Colonic mucosa (tissue), 4 donors: Measurements from ENCODE around the gene GPATCH1. TPM values are rescaled to one million over a fixed set of nuclear protein-coding genes. Genes with fewer than 3 reads are reported as not detected.
A peak's percentile ranks its signal among the peaks of the same experiment; 100 is the strongest.
"Not testable (repeated sequence)": the region's sequence is repeated elsewhere in the genome, so short reads cannot be mapped to it uniquely, and the experiment has no call there.

Experiments
- DNase-seq: peaks from one replicate; pipeline ENCODE4 v3.0.0-alpha.2; 2020
- H3K27ac ChIP-seq: fragments of 200-600 bp; one replicate; pipeline ENCODE4 v1.8.0; 2021
- H3K27me3 ChIP-seq: fragments of 200-600 bp; one replicate; pipeline ENCODE4 v1.8.0; 2021
- H3K36me3 ChIP-seq: fragments of 200-600 bp; one replicate; pipeline ENCODE4 v1.8.0; 2021
- H3K4me1 ChIP-seq: fragments of 200-600 bp; one replicate; pipeline ENCODE4 v1.8.0; 2021; ENCODE audit warnings: mild to moderate bottlenecking
- H3K4me3 ChIP-seq: fragments of 200-600 bp; one replicate; pipeline ENCODE4 v1.8.0; 2021
- H3K9ac ChIP-seq, 2 donors: one replicate each; pipeline ENCODE4 v1.7.0; 2013; ENCODE audit warnings: control low read depth in 2 of 2, low read depth in 2 of 2, low read length in 2 of 2
- H3K9me3 ChIP-seq: fragments of 200-600 bp; one replicate; pipeline ENCODE4 v1.8.0; 2021
- CTCF ChIP-seq: fragments of 200-600 bp; IDR thresholded peaks from one replicate; pipeline ENCODE4 v1.8.0; 2022; ENCODE audit warnings: antibody characterized with exemption, mild to moderate bottlenecking
- intact Hi-C: fragments of 100-400 bp; cut with DNase I; formaldehyde crosslinking; loops from one replicate; pipeline ENCODE4 v1.14.1; 2022
- total RNA-seq, 2 donors: library from RNA; stranded (reverse); fragmentation: NEBNext Ultra II Directional in 1 of 2; extraction: Animal tissue kit (Norgen Biotek cat#: 25700) in 1 of 2; gene quantifications; one replicate each; pipeline ENCODE4 v1.2.1, GENCODE V29; 2021
- donor health status: healthy.
- donor health status: DM: no; HTN: no; CAD: no.
- donor health status: DM: no; HTN: no; CAD: no.

Gene GPATCH1
- total RNA-seq, 2 donors from 2014 or later = 10.0 to 10.9 TPM

- no peak overlapping the region for H3K27ac ChIP-seq
- H3K9me3 ChIP-seq = no peaks in the 10 kb centered on the region
- H3K36me3 ChIP-seq = no peaks in the 10 kb centered on the region
- H3K4me3 ChIP-seq = no peak overlapping the region
- H3K4me1 ChIP-seq = no peaks in the 10 kb centered on the region
- no peak for TF ChIP-seq CTCF
- intact Hi-C loops = no loop called here
- DNase-seq = no peak
- H3K9ac ChIP-seq = no peak overlapping the region
- no peaks in the 10 kb centered on the region for H3K27me3 ChIP-seq
Measured at GRCh38 chr19:33163481-33163880, 82.5 kb downstream of the GPATCH1 start.

- H3K9ac ChIP-seq, H3K27ac ChIP-seq, H3K4me3 ChIP-seq, H3K9me3 ChIP-seq, H3K36me3 ChIP-seq, H3K27me3 ChIP-seq, intact Hi-C loops, H3K4me1 ChIP-seq, DNase-seq: not testable (repeated sequence)
Measured at GRCh38 chr19:33166037-33166436, 85.1 kb downstream of the GPATCH1 start.

- Histone ChIP-seq H3K27ac (no peak overlapping the region), H3K4me1 (no peaks in the 10 kb centered on the region), H3K9me3 (no peaks in the 10 kb centered on the region), H3K4me3 (no peak overlapping the region), H3K36me3 (no peaks in the 10 kb centered on the region), H3K27me3 (no peaks in the 10 kb centered on the region), H3K9ac (no peak overlapping the region)
- DNase-seq = no peak
- intact Hi-C loops = no loop called here
- no peak for TF ChIP-seq CTCF
Measured at GRCh38 chr19:33167438-33167837, 86.5 kb downstream of the GPATCH1 start.

GRCh38 chr19:33168528-33168927, 87.5 kb downstream of the GPATCH1 start:
- H3K27ac ChIP-seq = no peak overlapping the region
- H3K36me3 ChIP-seq = no peaks in the 10 kb centered on the region
- no peaks in the 10 kb centered on the region for H3K27me3 ChIP-seq
- H3K9ac ChIP-seq = no peak overlapping the region
- no peaks in the 10 kb centered on the region for H3K9me3 ChIP-seq
- no peaks in the 10 kb centered on the region for H3K4me1 ChIP-seq
- no peak for TF ChIP-seq CTCF
- no peak for DNase-seq
- no peak overlapping the region for H3K4me3 ChIP-seq
- intact Hi-C loops = no loop called here

GRCh38 chr19:33171222-33171795, 90.3 kb downstream of the GPATCH1 start:
- Histone ChIP-seq H3K4me3 (no peak overlapping the region), H3K36me3 (no peaks in the 10 kb centered on the region), H3K27ac (peak overlapping the region; percentile 13), H3K9ac (no peak overlapping the region), H3K27me3 (no peaks in the 10 kb centered on the region), H3K4me1 (peaks cover 5% of the 10 kb centered on the region), H3K9me3 (no peaks in the 10 kb centered on the region)
- TF ChIP-seq CTCF = no peak
- intact Hi-C loops = no loop called here
- DNase-seq = no peak

GRCh38 chr19:33171916-33172359, 91.0 kb downstream of the GPATCH1 start:
- peak overlapping the region; percentile 13 for H3K27ac ChIP-seq
- no peak for TF ChIP-seq CTCF
- no peaks in the 10 kb centered on the region for H3K27me3 ChIP-seq
- H3K4me3 ChIP-seq = no peak overlapping the region
- no peaks in the 10 kb centered on the region for H3K36me3 ChIP-seq
- peaks cover 5% of the 10 kb centered on the region for H3K4me1 ChIP-seq
- H3K9me3 ChIP-seq = no peaks in the 10 kb centered on the region
- intact Hi-C loops = no loop called here
- no peak for DNase-seq
- H3K9ac ChIP-seq = no peak overlapping the region
